GM18951 (cell line): ENCODE data around the gene RXYLT1.

Experiments used
- POLR2A ChIP-seq: IDR thresholded peaks from 4 replicates; pipeline ENCODE4 v1.6.1; 2011; ENCODE audit warnings: mild to moderate bottlenecking; ENCODE audit not compliant: insufficient read length, insufficient read depth; ENCODE audit errors: extremely low read depth
- in situ Hi-C: fragments of 300-500 bp; cut with MboI; formaldehyde crosslinking; loops from one replicate; pipeline ENCODE4 v1.12.0; 2022; ENCODE audit warnings: low sequenced_read_pairs, mixed read lengths, inconsistent platforms; ENCODE audit not compliant: unreplicated experiment

Gene RXYLT1

GRCh38 chr12:63777340-63777739 lies 2.4 kb upstream of the RXYLT1 start:
- in situ Hi-C loops, result no loop called here
- TF ChIP-seq POLR2A, result no peak

DNA sequence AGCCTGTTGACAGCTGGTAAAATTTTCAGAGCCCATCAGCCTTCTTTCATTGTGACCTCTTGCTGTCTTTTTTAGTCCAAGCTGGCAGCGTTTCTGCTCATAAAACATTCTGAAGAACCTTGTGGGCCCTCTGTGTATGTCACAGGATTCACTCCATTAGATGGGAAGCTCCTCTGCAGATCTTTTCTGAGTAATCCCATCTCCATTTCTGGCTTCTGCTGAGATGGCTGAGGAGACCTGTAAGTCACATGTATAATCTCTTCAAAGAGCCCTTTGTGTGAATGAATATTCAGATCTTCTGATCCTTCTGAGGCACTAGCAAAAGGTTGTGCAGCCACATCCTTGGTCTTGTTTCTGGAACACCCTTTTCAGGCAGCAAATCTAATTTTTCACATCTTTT lies 2.8 kb downstream of the RXYLT1 start:
- TF ChIP-seq POLR2A, result no peak
- in situ Hi-C loops, result no loop called here

DNA sequence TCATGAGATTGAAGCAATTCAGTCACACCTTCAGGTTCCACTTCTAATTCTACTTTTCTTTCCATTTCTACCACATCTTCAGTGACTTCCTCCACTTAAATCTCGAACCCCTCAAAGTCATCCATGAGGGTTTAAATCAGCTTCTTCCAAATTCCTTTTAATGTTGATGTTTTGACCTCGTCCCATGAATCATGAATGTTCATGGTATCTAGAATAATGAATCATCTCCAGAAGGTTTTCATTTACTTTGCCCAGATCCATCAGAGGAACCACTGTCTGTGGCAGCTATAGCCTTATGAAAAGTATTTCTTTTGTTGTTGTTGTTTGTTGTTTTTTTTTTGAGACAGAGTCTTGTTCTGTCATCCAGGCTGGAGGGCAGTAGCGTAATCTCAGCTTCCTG lies 7.6 kb downstream of the RXYLT1 start:
- TF ChIP-seq POLR2A, result no peak
- in situ Hi-C loops, result no loop called here

- in situ Hi-C loops, result no loop called here
- TF ChIP-seq POLR2A, result no peak
These were observed 10.9 kb downstream of the RXYLT1 start for GRCh38 chr12:63790608-63790945.

GRCh38 chr12:63792338-63792737 lies 12.6 kb downstream of the RXYLT1 start:
- in situ Hi-C loops, result no loop called here
- no peak for TF ChIP-seq POLR2A

DNA sequence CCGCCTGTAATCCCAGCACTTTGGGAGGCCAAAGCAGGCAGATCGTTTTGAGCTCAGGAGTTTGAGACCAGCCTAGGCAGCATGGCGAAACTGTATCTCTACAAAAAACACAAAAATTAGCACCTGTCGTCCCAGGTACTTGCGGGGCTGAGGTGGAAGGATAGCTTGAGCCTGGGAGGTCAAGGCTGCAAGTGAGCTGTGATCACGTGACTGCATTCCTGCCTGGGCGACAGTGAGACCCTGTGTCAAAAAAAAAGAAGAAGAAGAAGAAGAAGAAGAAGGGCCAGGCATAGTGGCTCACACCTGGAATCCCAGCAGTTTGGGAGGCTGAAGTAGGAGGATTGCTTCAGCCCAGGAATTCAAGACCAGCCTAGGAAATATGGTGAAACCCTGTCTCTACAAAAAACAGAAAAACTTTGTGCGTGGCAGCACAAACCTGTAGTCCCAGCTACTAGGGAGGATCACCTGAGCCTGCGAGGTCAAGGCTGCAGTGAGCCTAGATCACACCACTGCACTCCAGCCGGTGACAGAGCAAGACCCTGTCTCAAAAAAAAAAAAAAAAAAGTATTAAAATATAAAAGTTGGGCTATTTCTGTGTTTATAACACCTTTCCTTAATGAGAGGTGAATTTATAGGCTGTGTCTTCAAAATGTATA lies 15.5 kb downstream of the RXYLT1 start:
- in situ Hi-C loops, result no loop called here
- no peak for TF ChIP-seq POLR2A

GRCh38 chr12:63795944-63796343 lies 16.2 kb downstream of the RXYLT1 start:
- in situ Hi-C loops, result no loop called here
- TF ChIP-seq POLR2A, result no peak

DNA sequence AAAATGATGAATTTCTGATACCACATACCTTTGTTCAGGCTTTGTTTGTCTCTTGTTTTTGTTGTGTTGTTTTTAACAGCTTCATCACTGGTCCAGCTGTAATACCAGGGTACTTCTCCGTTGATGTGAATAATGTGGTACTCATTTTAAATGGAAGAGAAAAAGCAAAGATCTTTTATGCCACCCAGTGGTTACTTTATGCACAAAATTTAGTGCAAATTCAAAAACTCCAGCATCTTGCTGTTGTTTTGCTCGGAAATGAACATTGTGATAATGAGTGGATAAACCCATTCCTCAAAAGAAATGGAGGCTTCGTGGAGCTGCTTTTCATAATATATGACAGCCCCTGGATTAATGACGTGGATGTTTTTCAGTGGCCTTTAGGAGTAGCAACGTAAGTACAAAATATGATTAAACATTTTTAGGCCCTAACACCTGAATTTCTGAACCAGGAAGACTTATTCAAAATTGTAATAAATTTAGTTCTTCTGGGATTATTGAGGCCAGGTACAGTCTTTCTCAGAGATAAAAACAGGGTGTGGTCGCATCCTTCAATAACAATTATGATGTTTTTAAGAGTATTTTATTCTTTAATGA lies 22.4 kb downstream of the RXYLT1 start:
- in situ Hi-C loops, result no loop called here

GRCh38 chr12:63804746-63805145 lies 25.0 kb downstream of the RXYLT1 start:
- TF ChIP-seq POLR2A, result no peak
- in situ Hi-C loops, result no loop called here

More for the DNA sequence above, 22.4 kb downstream of the RXYLT1 start:
- no peak for TF ChIP-seq POLR2A

- in situ Hi-C loops, result no loop called here
- TF ChIP-seq POLR2A, result no peak
These were observed 26.3 kb downstream of the RXYLT1 start for GRCh38 chr12:63805704-63806672.

- in situ Hi-C loops, result no loop called here
- no peak for TF ChIP-seq POLR2A
These were observed 28.9 kb downstream of the RXYLT1 start for GRCh38 chr12:63808631-63809030.

DNA sequence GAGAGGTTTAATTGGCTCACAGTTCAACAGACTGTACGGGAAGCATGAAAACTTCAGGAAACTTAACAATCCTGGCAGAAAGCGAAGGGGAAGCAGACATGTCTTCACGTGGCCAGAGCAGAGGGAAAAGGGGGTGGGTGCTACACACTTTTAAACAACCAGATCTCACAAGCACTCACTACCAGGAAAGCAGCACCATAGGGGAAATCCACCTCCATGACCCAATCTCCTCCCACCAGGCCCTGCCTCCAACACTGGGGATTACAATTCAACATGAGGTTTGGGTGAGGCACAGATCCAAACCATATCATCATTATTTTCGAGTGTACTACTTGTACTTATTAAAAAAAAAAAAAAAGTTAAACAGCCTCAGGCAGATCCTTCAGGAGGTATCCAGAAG lies 29.9 kb downstream of the RXYLT1 start:
- TF ChIP-seq POLR2A, result no peak
- in situ Hi-C loops, result no loop called here

GRCh38 chr12:63811334-63811733 lies 31.6 kb downstream of the RXYLT1 start:
- TF ChIP-seq POLR2A, result no peak
- in situ Hi-C loops, result no loop called here
